Bronchial epithelial cell (primary cell): ENCODE data around the gene TAAR1. TPM values are rescaled to one million over a fixed set of nuclear protein-coding genes. Genes with fewer than 3 reads are reported as not detected.

Source experiments
- DNase-seq: peaks from one replicate; pipeline ENCODE4 v3.0.0-alpha.2; 2010; ENCODE audit warnings: low read depth
- FAIRE-seq: peaks from 2 replicates; lab custom pipeline; 2011; peaks lifted over from hg19 to GRCh38; lab: Jason Lieb, UNC
- H3K27me3 ChIP-seq: 2 replicates; pipeline ENCODE4 v1.5.1; 2011; ENCODE audit warnings: low read length; ENCODE audit not compliant: control insufficient read depth, insufficient read depth
- H3K36me3 ChIP-seq: 2 replicates; pipeline ENCODE4 v1.5.1; 2011; ENCODE audit warnings: low read length; ENCODE audit not compliant: control insufficient read depth, insufficient read depth
- H3K4me3 ChIP-seq: 2 replicates; pipeline ENCODE4 v1.5.1; 2011; ENCODE audit warnings: mild to moderate bottlenecking, low read depth, low read length, control low read depth
- CTCF ChIP-seq: IDR thresholded peaks from 2 replicates; pipeline ENCODE4 v1.5.1; 2011; ENCODE audit warnings: mild to moderate bottlenecking, moderate library complexity, low read length, control low read depth, inconsistent platforms; ENCODE audit not compliant: insufficient read depth, severe bottlenecking
- total RNA-seq: library from RNA; depleted of rRNA; stranded (reverse); fragments of >200 nt; gene quantifications from 2 replicates; pipeline ENCODE4 v1.2.1, GENCODE V29; 2014

TAAR1 gene
- total RNA-seq, 1 donor from 2014 or later: not detected

- DNase-seq (no peak), FAIRE-seq (peak; percentile 88)
- Histone ChIP-seq H3K36me3 (no peaks in the 10 kb centered on the region), H3K4me3 (no peak overlapping the region), H3K27me3 (peaks cover 4% of the 10 kb centered on the region)
- TF ChIP-seq CTCF: no peak
Measured at GRCh38 chr6:132634796-132635195, 24.2 kb downstream of the TAAR1 start.

- H3K4me3 ChIP-seq: no peak overlapping the region
- H3K36me3 ChIP-seq: no peaks in the 10 kb centered on the region
- no peak for TF ChIP-seq CTCF
- peaks cover 4% of the 10 kb centered on the region for H3K27me3 ChIP-seq
- DNase-seq (no peak), FAIRE-seq (no peak)
Measured at GRCh38 chr6:132633362-132633761, 25.6 kb downstream of the TAAR1 start.

GRCh38 chr6:132624175-132624574, 34.8 kb downstream of the TAAR1 start, which contains the start of gene TAAR2:
TSS of gene TAAR2 (minus strand) at chr6:132624275. CDS start at chr6:132624275, 0 bp downstream.
- DNase-seq (no peak), FAIRE-seq (no peak)
- H3K36me3 ChIP-seq: no peaks in the 10 kb centered on the region
- no peaks in the 10 kb centered on the region for H3K27me3 ChIP-seq
- no peak for TF ChIP-seq CTCF
- H3K4me3 ChIP-seq: no peak within 1 kb of the TSS

- no peaks in the 10 kb centered on the region for H3K36me3 ChIP-seq
- no peak overlapping the region for H3K4me3 ChIP-seq
- H3K27me3 ChIP-seq: no peaks in the 10 kb centered on the region
- no peak for DNase-seq
- no peak for TF ChIP-seq CTCF
- FAIRE-seq: no peak
Measured at GRCh38 chr6:132623106-132623845, 35.7 kb downstream of the TAAR1 start.

GRCh38 chr6:132616677-132617076, 42.3 kb downstream of the TAAR1 start:
- TF ChIP-seq CTCF: no peak
- FAIRE-seq (no peak), DNase-seq (no peak)
- no peaks in the 10 kb centered on the region for H3K27me3 ChIP-seq
- no peaks in the 10 kb centered on the region for H3K36me3 ChIP-seq
- no peak overlapping the region for H3K4me3 ChIP-seq
